Panc1 (cell line): ENCODE data around the gene HHAT. TPM values are rescaled to one million over a fixed set of nuclear protein-coding genes. Genes with fewer than 3 reads are reported as not detected.

ENCODE experiments used
- ATAC-seq: fragments of 200-7000 bp; cut with Tn5 transposase; 2 replicates; pipeline ENCODE4 v1.9.1; 2020; ENCODE audit warnings: mild to moderate bottlenecking, moderate library complexity
- BruUV-seq: library from RNA; stranded (reverse); fragments of 400-500 nt; replicated peaks from 2 replicates; lab custom pipeline; 2021; lab: Mats Ljungman, UMichigan
- CTCF ChIA-PET: fragments of 300-600 bp; sonication (Branson Sonifier 250); formaldehyde crosslinking; loops from one replicate; lab custom pipeline; 2022; ENCODE audit warnings: antibody characterized with exemption; lab: Charles Lee
- POLR2A ChIA-PET: fragments of 300-600 bp; sonication (Branson Sonifier 250); formaldehyde crosslinking; loops from one replicate; lab custom pipeline; 2022; ENCODE audit warnings: antibody characterized with exemption; lab: Charles Lee
- DNase-seq: peaks from one replicate; pipeline ENCODE4 v3.0.0-alpha.2; 2010; ENCODE audit warnings: low read depth, low spot score
- H3K27ac ChIP-seq: 2 replicates; pipeline ENCODE4 v1.5.1; 2011; ENCODE audit warnings: mild to moderate bottlenecking, low read length, inconsistent platforms
- H3K27me3 ChIP-seq: fragments of 200-500 bp; sonication (Bioruptor generic); 2 replicates; pipeline ENCODE4 v1.6.0; 2014; ENCODE audit warnings: low read length, inconsistent platforms; ENCODE audit not compliant: control insufficient read depth, insufficient read depth
- H3K36me3 ChIP-seq: fragments of 200-500 bp; sonication (Bioruptor generic); 2 replicates; pipeline ENCODE4 v1.5.1; 2014; ENCODE audit warnings: inconsistent platforms, mild to moderate bottlenecking, low read length, moderate library complexity; ENCODE audit not compliant: control insufficient read depth, insufficient read depth
- H3K4me1 ChIP-seq: 2 replicates; pipeline ENCODE4 v1.5.1; 2011; ENCODE audit warnings: inconsistent platforms, mild to moderate bottlenecking, low read length, moderate library complexity; ENCODE audit not compliant: control insufficient read depth, insufficient read depth
- H3K4me3 ChIP-seq, 2 experiments: 2 replicates each; pipeline ENCODE4 v1.5.1; 2011 to 2012; ENCODE audit warnings: low read depth in 2 of 2, low read length in 2 of 2, mild to moderate bottlenecking in 2 of 2, inconsistent platforms in 1 of 2, moderate library complexity in 1 of 2
- H3K9me3 ChIP-seq: fragments of 200-500 bp; sonication (Bioruptor generic); 2 replicates; pipeline ENCODE4 v1.5.1; 2014; ENCODE audit warnings: low read depth, mild to moderate bottlenecking, inconsistent platforms, low read length, moderate library complexity; ENCODE audit not compliant: control insufficient read depth, insufficient read depth
- CTCF ChIP-seq: fragments of 450-650 bp; IDR thresholded peaks from 2 replicates; pipeline ENCODE4 v1.5.1; 2017; ENCODE audit warnings: mild to moderate bottlenecking
- POLR2AphosphoS5 ChIP-seq: IDR thresholded peaks from 2 replicates; pipeline ENCODE4 v1.6.1; 2012; ENCODE audit warnings: mild to moderate bottlenecking, low read depth, low read length, moderate library complexity
- REST ChIP-seq, 2 experiments: IDR thresholded peaks; 2 replicates each; pipeline ENCODE4 v1.6.1; 2011 to 2012; ENCODE audit warnings: low read depth in 2 of 2, control low read depth in 1 of 2, low read length in 1 of 2, mild to moderate bottlenecking in 1 of 2, moderate library complexity in 1 of 2; ENCODE audit not compliant: insufficient read depth in 1 of 2
- SIN3A ChIP-seq: IDR thresholded peaks from 2 replicates; pipeline ENCODE4 v1.6.1; 2012; ENCODE audit warnings: low read depth, mild to moderate bottlenecking, low read length, moderate library complexity, borderline replicate concordance; ENCODE audit not compliant: insufficient read depth
- TCF7L2 ChIP-seq: IDR thresholded peaks from 2 replicates; pipeline ENCODE4 v1.6.1; 2011; ENCODE audit warnings: mild to moderate bottlenecking, low read depth, low read length, inconsistent platforms
- in situ Hi-C: cut with HindIII; loops from 2 replicates; pipeline ENCODE4 v1.10.0; 2016; ENCODE audit warnings: low sequenced_read_pairs, low pct_unique_long_range_greater_than_20kb
- intact Hi-C: fragments of 100-400 bp; cut with micrococcal nuclease; formaldehyde crosslinking; loops from one replicate; pipeline ENCODE4 v1.10.0; 2022; ENCODE audit not compliant: unreplicated experiment
- total RNA-seq: library from RNA; stranded (reverse); gene quantifications from one replicate; pipeline ENCODE4 v1.2.1, GENCODE V29; 2021; ENCODE audit not compliant: unreplicated experiment

Gene HHAT
- total RNA-seq, 1 experiment from 2014 or later = 2.3 TPM

GRCh38 chr1:210288116-210288515 lies 40.6 kb upstream of the HHAT start:
- no peaks in the 10 kb centered on the region for H3K4me1 ChIP-seq
- no peak for ATAC-seq
- no peak for DNase-seq
- H3K4me3 ChIP-seq = no peak overlapping the region
- TF ChIP-seq SIN3A = no peak
- no peak for TF ChIP-seq POLR2AphosphoS5
- no peak for TF ChIP-seq REST (IDR thresholded peaks at IDR 0.05; ENCODE audit: insufficient read depth in 1 of 2, low read depth in 2 of 2, low read length in 1 of 2)
- TF ChIP-seq CTCF = no peak
- no peak for TF ChIP-seq TCF7L2
- no peak overlapping the region for H3K27ac ChIP-seq
- no peaks in the 10 kb centered on the region for H3K36me3 ChIP-seq
- intact Hi-C loops = no loop called here
- peaks cover 2% of the 10 kb centered on the region for H3K27me3 ChIP-seq
- ChIA-PET CTCF (interaction anchor here (0.6 kb wide), 1 partner anchor 54 kb away, joined by 6 read pairs; no protein-coding TSS in a partner anchor), POLR2A (no interaction called here)
- no TSS peak for BruUV-seq
- in situ Hi-C loops = no loop called here
- no peaks in the 10 kb centered on the region for H3K9me3 ChIP-seq

- no peak for TF ChIP-seq SIN3A
- TF ChIP-seq POLR2AphosphoS5 = no peak
- TF ChIP-seq CTCF = no peak
- no peak for TF ChIP-seq REST (IDR thresholded peaks at IDR 0.05; ENCODE audit: insufficient read depth in 1 of 2, low read depth in 2 of 2, low read length in 1 of 2)
- no peak for TF ChIP-seq TCF7L2
- DNase-seq = no peak
These were observed 39.5 kb upstream of the HHAT start for GRCh38 chr1:210289248-210289647.

More at GRCh38 chr1:210289248-210289647, 39.5 kb upstream of the HHAT start:
- no TSS peak for BruUV-seq
- Histone ChIP-seq H3K4me1 (no peaks in the 10 kb centered on the region), H3K4me3 (no peak overlapping the region), H3K27ac (no peak overlapping the region), H3K27me3 (peaks cover 2% of the 10 kb centered on the region), H3K36me3 (no peaks in the 10 kb centered on the region), H3K9me3 (no peaks in the 10 kb centered on the region)
- CTCF ChIA-PET = no interaction called here
- intact Hi-C loops = no loop called here
- POLR2A ChIA-PET = no interaction called here
- ATAC-seq = no peak
- in situ Hi-C loops = no loop called here
